ENCODE data around the gene AMELX. TPM values are rescaled to one million over a fixed set of nuclear protein-coding genes. Genes with fewer than 3 reads are reported as not detected.

Gene AMELX
- total and polyA plus RNA-seq, 2 of the 8 experiments (the other 6 are each of a cell fraction or from before 2014, with no cell fraction given) = not detected

- TF ChIP-seq SP1 (IDR thresholded peaks at IDR 0.05; ENCODE audit: low read depth, low read length) (no peak), RFX5 (IDR thresholded peaks at IDR 0.05; ENCODE audit: borderline replicate concordance, low read depth, low read length) (no peak), E2F6 (IDR thresholded peaks at IDR 0.05) (no peak), ASH2L (IDR thresholded peaks at IDR 0.05; ENCODE audit: low read length) (no peak), TAF7 (optimal IDR thresholded peaks at IDR 0.05; ENCODE audit: borderline replicate concordance, low read depth, low read length) (no peak), FOSL1 (IDR thresholded peaks at IDR 0.05; ENCODE audit: insufficient read depth, low read depth, low read length) (no peak)
These were observed 35.5 kb upstream of the AMELX start (continued) for GRCh38 chrX:11257711-11258110.
